Measurements from ENCODE around the gene PAPPA.

DNA sequence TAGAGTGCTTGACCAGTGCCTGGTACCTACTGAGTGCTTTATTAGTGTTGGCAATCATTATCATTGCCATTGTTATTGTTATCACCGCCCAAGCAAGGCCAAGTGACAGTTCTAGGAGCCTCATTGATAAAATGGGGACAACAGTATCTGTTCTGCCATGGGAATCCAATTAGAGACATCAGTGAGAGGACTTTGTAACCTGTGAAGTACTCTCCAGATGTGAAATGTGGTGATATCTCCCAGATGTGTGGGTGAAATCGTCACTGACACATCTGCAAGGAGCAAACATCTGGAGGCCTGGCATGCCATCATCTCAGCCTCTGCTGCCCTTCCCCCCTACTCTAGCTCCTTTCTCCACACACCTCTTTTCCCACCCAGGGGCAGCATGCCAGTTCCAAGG, 260.8 kb downstream of the PAPPA start:
- TF ChIP-seq, protein P1, sequence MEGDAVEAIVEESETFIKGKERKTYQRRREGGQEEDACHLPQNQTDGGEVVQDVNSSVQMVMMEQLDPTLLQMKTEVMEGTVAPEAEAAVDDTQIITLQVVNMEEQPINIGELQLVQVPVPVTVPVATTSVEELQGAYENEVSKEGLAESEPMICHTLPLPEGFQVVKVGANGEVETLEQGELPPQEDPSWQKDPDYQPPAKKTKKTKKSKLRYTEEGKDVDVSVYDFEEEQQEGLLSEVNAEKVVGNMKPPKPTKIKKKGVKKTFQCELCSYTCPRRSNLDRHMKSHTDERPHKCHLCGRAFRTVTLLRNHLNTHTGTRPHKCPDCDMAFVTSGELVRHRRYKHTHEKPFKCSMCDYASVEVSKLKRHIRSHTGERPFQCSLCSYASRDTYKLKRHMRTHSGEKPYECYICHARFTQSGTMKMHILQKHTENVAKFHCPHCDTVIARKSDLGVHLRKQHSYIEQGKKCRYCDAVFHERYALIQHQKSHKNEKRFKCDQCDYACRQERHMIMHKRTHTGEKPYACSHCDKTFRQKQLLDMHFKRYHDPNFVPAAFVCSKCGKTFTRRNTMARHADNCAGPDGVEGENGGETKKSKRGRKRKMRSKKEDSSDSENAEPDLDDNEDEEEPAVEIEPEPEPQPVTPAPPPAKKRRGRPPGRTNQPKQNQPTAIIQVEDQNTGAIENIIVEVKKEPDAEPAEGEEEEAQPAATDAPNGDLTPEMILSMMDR (IDR thresholded peaks at IDR 0.05; ENCODE audit: low read depth, low read length): no peak
- TF ChIP-seq POLR2A (IDR thresholded peaks at IDR 0.05; ENCODE audit: extremely low read depth, insufficient read length): no peak
